BLaER1 treated with 17β-estradiol and CSF1 and Interleukin-3, amounts not matched to agents 10 nM and 100 nM (cell line): ENCODE measurements around the gene TBCK.
"Not testable (repeated sequence)": the region's sequence is repeated elsewhere in the genome, so short reads cannot be mapped to it uniquely, and the experiment has no call there.

Source experiments
- H3K27ac ChIP-seq, 11 experiments: shearing (Covaris generic); formaldehyde crosslinking; 2 replicates each; pipeline ENCODE4 v1.8.1; 2022
- H3K27me3 ChIP-seq, 11 experiments: shearing (Covaris generic); formaldehyde crosslinking; 2 replicates each; pipeline ENCODE4 v1.8.1; 2022
- H3K36me3 ChIP-seq, 11 experiments: shearing (Covaris generic); formaldehyde crosslinking; 2 replicates each; pipeline ENCODE4 v1.8.1; 2022
- H3K4me1 ChIP-seq, 10 experiments: shearing (Covaris generic); formaldehyde crosslinking; 2 replicates each; pipeline ENCODE4 v1.8.1; 2022
- H3K4me2 ChIP-seq, 11 experiments: shearing (Covaris generic); formaldehyde crosslinking; 2 replicates each; pipeline ENCODE4 v1.8.1; 2022
- H3K4me3 ChIP-seq, 10 experiments: shearing (Covaris generic); formaldehyde crosslinking; 2 replicates each; pipeline ENCODE4 v1.8.1; 2022
- H3K9ac ChIP-seq, 11 experiments: shearing (Covaris generic); formaldehyde crosslinking; 2 replicates each; pipeline ENCODE4 v1.8.1; 2022
- H3K9me3 ChIP-seq, 11 experiments: shearing (Covaris generic); formaldehyde crosslinking; replicated peaks in 1 of 11; 2 replicates each; pipeline ENCODE4 v1.8.1; 2022
- H4K20me1 ChIP-seq, 11 experiments: shearing (Covaris generic); formaldehyde crosslinking; 2 replicates each; pipeline ENCODE4 v1.8.1; 2022
- Cebpa-rat ChIP-seq, 11 experiments: shearing (Covaris generic); IDR thresholded peaks; 2 replicates each; pipeline ENCODE4 v1.8.1; 2022

TBCK gene

GRCh38 chr4:106246441-106246840 is 69.6 kb downstream of the TBCK start:
- Histone ChIP-seq H3K9me3 (no peaks in the 10 kb centered on the region), H3K27ac (no peak overlapping the region), H3K9ac (no peak overlapping the region), H4K20me1 (no peaks in the 10 kb centered on the region), H3K27me3 (no peaks in the 10 kb centered on the region), H3K4me1 (no peaks in the 10 kb centered on the region), H3K4me3 (no peak overlapping the region), H3K4me2 (no peak overlapping the region), H3K36me3 (peaks cover 14 to 83% (median 42%) of the 10 kb centered on the region in 11 experiments; a peak in 21 of 22 replicates)
- no peak for TF ChIP-seq Cebpa-rat (IDR thresholded peaks at IDR 0.05)

- H3K27me3 ChIP-seq, result no peaks in the 10 kb centered on the region
- H3K4me3 ChIP-seq, result no peak overlapping the region
- no peak overlapping the region for H3K9ac ChIP-seq
- H3K4me1 ChIP-seq, result no peaks in the 10 kb centered on the region
- H3K36me3 ChIP-seq, result peaks cover 10 to 75% (median 33%) of the 10 kb centered on the region in 11 experiments; a peak in 21 of 22 replicates
- no peaks in the 10 kb centered on the region for H4K20me1 ChIP-seq
- H3K4me2 ChIP-seq, result no peak overlapping the region
- no peak overlapping the region for H3K27ac ChIP-seq
- H3K9me3 ChIP-seq, result no peaks in the 10 kb centered on the region
- TF ChIP-seq Cebpa-rat (IDR thresholded peaks at IDR 0.05), result no peak
Measured at GRCh38 chr4:106245176-106245575, 70.8 kb downstream of the TBCK start.

DNA sequence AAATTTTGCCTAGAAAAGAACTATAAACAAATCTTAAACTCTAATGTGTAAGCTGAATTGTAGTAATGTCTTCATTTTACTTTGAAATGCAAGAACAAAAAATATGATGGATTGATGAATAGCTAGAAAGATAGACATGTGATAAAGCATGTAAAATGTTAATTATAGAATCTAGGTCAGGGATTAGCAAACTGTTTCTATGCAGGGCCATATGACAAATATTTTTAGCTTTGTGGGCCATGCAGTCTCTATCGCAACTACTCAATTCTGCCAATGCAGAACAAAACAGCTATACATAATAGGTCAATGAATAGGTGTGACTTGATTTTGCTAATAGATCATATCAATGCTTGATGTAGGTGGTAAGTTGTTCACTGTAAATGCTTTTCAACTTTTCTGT is 75.3 kb downstream of the TBCK start:
- Histone ChIP-seq H3K36me3 (peaks cover 0 to 41% (median 11%) of the 10 kb centered on the region in 11 experiments; a peak in 17 of 22 replicates), H4K20me1 (no peaks in the 10 kb centered on the region), H3K4me1 (peaks cover 0 to 6% (median 0%) of the 10 kb centered on the region in 10 experiments; a peak in 2 of 20 replicates), H3K27ac (no peak overlapping the region), H3K4me3 (no peak overlapping the region), H3K9me3 (no peaks in the 10 kb centered on the region), H3K9ac (no peak overlapping the region), H3K4me2 (no peak overlapping the region), H3K27me3 (no peaks in the 10 kb centered on the region)
- TF ChIP-seq Cebpa-rat (IDR thresholded peaks at IDR 0.05), result no peak

DNA sequence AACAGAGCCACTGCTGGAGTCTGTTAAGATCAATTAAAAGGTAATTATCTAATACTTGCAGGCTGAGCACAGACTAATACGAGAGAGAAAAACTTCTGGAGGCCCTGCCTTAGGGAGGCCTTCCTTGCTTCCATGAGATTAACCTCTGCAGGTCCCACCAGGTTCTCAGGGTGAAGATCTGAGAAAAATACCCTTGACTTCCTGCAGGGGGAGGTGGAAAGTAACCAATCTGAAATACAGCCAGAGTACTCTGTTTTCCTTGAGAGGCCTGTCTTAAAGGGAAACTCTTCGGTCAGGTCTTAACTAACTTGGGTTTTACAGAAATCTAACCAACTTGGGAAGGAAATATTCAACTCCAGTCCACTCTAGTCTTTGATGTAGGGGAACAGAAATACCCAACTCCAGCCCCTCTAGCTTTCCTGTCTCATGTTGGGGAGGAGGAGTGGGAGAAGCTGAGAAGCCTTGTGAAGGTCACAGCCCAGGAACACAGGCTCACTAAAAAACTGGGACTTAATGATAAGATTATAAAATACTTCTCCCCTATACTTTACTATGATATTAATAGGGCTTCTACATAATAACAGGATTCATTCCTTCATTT is 77.1 kb downstream of the TBCK start:
- Histone ChIP-seq H3K9me3 (no peaks in the 10 kb centered on the region), H3K4me1 (peaks cover 0 to 6% (median 0%) of the 10 kb centered on the region in 10 experiments; a peak in 2 of 20 replicates), H3K27me3 (no peaks in the 10 kb centered on the region), H3K4me2 (0 out of 22 replicates have a peak overlapping the region, but pooled peaks of 1 of the 11 experiments have one; percentile 4), H3K4me3 (no peak overlapping the region), H3K36me3 (peaks cover 8 to 40% (median 21%) of the 10 kb centered on the region in 11 experiments; a peak in 19 of 22 replicates), H3K9ac (no peak overlapping the region), H3K27ac (no peak overlapping the region), H4K20me1 (no peaks in the 10 kb centered on the region)
- TF ChIP-seq Cebpa-rat (IDR thresholded peaks at IDR 0.05), result no peak

DNA sequence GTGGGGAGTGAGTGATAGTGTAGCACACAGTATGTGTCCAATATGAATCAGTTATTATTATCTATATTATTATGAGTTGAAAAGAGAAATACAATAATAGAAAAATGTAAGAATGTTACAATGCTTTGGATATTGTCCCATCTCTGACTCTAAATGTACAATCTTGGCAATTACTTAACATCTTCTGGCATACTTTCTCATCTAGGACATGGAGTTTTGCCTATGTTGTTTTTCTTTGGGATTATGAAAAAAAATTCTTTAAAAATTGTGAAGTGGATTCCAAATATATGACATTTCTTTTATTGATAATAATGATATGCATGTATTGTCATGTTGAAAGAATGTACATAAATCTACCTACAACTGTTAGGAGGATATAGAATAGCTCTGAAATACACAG is 84.1 kb downstream of the TBCK start:
- TF ChIP-seq Cebpa-rat (IDR thresholded peaks at IDR 0.05), result no peak
- peaks cover 32 to 82% (median 60%) of the 10 kb centered on the region in 11 experiments for H3K36me3 ChIP-seq

DNA sequence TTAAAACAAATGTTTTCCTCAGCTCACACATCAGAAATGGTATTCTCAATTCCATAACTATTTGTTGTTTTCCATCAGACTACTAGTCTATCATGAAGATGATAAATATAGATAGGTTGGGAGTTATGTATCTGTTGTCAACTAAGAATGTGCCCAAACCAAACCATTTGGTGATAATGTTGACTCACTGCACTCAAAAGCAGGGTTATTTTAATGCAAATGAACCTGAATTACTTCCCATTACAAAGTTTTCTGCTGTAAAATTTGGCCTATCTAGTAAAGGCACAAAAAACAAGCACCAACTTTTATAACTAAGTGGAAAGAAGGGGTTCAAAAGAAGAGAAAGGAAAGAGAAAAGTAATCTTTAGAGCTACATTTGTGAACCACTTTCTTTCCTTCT is 93.5 kb downstream of the TBCK start:
- TF ChIP-seq Cebpa-rat (IDR thresholded peaks at IDR 0.05), result no peak
- no peak overlapping the region for H3K4me2 ChIP-seq
- no peaks in the 10 kb centered on the region for H3K4me1 ChIP-seq

More for the DNA sequence above, 84.1 kb downstream of the TBCK start:
- Histone ChIP-seq H3K9me3 (no peaks in the 10 kb centered on the region), H3K4me2 (no peak overlapping the region), H3K4me1 (no peaks in the 10 kb centered on the region), H3K27ac (no peak overlapping the region), H3K9ac (no peak overlapping the region), H4K20me1 (no peaks in the 10 kb centered on the region), H3K4me3 (no peak overlapping the region), H3K27me3 (no peaks in the 10 kb centered on the region)

GRCh38 chr4:106213291-106213690 is 102.7 kb downstream of the TBCK start:
- H3K27ac ChIP-seq, H4K20me1 ChIP-seq, H3K4me1 ChIP-seq, H3K27me3 ChIP-seq, H3K4me3 ChIP-seq, H3K9me3 ChIP-seq, H3K4me2 ChIP-seq, H3K9ac ChIP-seq: not testable (repeated sequence)
- H3K36me3 ChIP-seq, result peaks cover 7 to 36% (median 13%) of the 10 kb centered on the region in 11 experiments; a peak in 20 of 22 replicates

More for the DNA sequence above, 93.5 kb downstream of the TBCK start:
- Histone ChIP-seq H3K4me3 (no peak overlapping the region), H3K9ac (no peak overlapping the region), H3K27ac (no peak overlapping the region), H4K20me1 (no peaks in the 10 kb centered on the region), H3K9me3 (peaks cover 0 to 13% (median 7%) of the 10 kb centered on the region in 11 experiments; a peak in 14 of 22 replicates), H3K27me3 (no peaks in the 10 kb centered on the region), H3K36me3 (peaks cover 9 to 34% (median 17%) of the 10 kb centered on the region in 11 experiments; a peak in 21 of 22 replicates)

GRCh38 chr4:106210021-106210420 is 106.0 kb downstream of the TBCK start:
- no peak overlapping the region for H3K4me3 ChIP-seq
- H3K27ac ChIP-seq, result no peak overlapping the region
- no peaks in the 10 kb centered on the region for H3K27me3 ChIP-seq
- H3K9ac ChIP-seq, result no peak overlapping the region
- TF ChIP-seq Cebpa-rat (IDR thresholded peaks at IDR 0.05), result no peak
- peaks cover 8 to 54% (median 19%) of the 10 kb centered on the region in 11 experiments; a peak in 20 of 22 replicates for H3K36me3 ChIP-seq
- no peaks in the 10 kb centered on the region for H3K4me1 ChIP-seq
- H3K4me2 ChIP-seq, result no peak overlapping the region
- H3K9me3 ChIP-seq, result peaks cover 0 to 7% (median 4%) of the 10 kb centered on the region in 11 experiments; a peak in 6 of 22 replicates
- no peaks in the 10 kb centered on the region for H4K20me1 ChIP-seq

- peaks cover 8 to 54% (median 19%) of the 10 kb centered on the region in 11 experiments; a peak in 20 of 22 replicates for H3K36me3 ChIP-seq
- no peaks in the 10 kb centered on the region for H4K20me1 ChIP-seq
- no peaks in the 10 kb centered on the region for H3K27me3 ChIP-seq
- H3K9me3 ChIP-seq, result peaks cover 0 to 7% (median 4%) of the 10 kb centered on the region in 11 experiments; a peak in 6 of 22 replicates
- H3K4me1 ChIP-seq, result no peaks in the 10 kb centered on the region
- H3K27ac ChIP-seq, result no peak overlapping the region
- H3K9ac ChIP-seq, result no peak overlapping the region
- H3K4me3 ChIP-seq, result no peak overlapping the region
- TF ChIP-seq Cebpa-rat (IDR thresholded peaks at IDR 0.05), result no peak
- H3K4me2 ChIP-seq, result no peak overlapping the region
Measured at GRCh38 chr4:106208481-106209460, 107.2 kb downstream of the TBCK start.
